ENCODE data around the gene VPS13D.

Gene VPS13D, protein sequence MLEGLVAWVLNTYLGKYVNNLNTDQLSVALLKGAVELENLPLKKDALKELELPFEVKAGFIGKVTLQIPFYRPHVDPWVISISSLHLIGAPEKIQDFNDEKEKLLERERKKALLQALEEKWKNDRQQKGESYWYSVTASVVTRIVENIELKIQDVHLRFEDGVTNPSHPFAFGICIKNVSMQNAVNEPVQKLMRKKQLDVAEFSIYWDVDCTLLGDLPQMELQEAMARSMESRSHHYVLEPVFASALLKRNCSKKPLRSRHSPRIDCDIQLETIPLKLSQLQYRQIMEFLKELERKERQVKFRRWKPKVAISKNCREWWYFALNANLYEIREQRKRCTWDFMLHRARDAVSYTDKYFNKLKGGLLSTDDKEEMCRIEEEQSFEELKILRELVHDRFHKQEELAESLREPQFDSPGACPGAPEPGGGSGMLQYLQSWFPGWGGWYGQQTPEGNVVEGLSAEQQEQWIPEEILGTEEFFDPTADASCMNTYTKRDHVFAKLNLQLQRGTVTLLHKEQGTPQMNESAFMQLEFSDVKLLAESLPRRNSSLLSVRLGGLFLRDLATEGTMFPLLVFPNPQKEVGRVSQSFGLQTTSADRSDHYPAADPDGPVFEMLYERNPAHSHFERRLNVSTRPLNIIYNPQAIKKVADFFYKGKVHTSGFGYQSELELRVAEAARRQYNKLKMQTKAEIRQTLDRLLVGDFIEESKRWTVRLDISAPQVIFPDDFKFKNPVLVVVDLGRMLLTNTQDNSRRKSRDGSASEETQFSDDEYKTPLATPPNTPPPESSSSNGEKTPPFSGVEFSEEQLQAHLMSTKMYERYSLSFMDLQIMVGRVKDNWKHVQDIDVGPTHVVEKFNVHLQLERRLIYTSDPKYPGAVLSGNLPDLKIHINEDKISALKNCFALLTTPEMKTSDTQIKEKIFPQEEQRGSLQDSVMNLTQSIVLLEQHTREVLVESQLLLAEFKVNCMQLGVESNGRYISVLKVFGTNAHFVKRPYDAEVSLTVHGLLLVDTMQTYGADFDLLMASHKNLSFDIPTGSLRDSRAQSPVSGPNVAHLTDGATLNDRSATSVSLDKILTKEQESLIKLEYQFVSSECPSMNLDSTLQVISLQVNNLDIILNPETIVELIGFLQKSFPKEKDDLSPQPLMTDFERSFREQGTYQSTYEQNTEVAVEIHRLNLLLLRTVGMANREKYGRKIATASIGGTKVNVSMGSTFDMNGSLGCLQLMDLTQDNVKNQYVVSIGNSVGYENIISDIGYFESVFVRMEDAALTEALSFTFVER (N-terminal part only)

DNA sequence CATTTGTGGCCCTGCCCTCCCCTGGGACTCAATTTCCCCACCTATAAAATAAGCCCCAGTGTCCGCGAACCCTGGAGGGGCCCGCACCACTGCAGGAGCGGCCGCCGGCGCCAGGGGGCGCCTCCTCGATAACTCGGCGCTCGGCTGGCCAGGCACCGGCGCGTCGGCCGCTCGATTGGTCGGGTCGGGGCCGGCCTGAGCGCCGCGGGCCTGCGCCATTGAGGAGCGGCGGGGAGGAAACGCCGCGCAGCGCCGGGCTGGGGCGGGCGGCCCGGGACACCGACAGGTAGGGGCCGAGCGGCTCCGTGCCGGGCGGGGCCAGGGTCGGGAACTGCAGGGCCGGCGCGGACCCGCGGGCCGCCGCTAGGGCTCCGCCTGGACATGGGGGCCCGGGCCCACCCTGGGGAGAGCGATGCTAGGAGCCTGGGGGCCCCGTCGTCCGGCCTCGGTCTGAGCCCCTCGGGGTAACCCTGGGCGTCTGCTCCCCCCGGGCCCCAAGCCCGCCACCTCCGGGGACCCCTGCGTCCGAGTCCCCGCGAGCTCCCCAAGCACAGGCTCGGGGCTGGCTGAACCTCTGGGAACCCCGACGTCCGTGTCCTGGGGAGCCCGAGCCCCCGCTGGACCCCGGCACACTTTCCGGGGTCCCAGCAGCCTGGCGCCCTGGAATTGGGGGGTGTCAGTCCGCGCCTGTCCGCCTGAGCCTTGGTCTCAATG lies at the start of gene VPS13D:
TSS of gene VPS13D (plus strand) at position 196 of the 714 bp plus-strand sequence. CDS start 4,237 bp downstream, outside the sequence.
- DNase-seq (ENCODE audit: low read depth), result no peak

GRCh38 chr1:12180315-12180714 lies 49.5 kb upstream of the VPS13D start:
- DNase-seq (ENCODE audit: low read depth), result no peak

DNA sequence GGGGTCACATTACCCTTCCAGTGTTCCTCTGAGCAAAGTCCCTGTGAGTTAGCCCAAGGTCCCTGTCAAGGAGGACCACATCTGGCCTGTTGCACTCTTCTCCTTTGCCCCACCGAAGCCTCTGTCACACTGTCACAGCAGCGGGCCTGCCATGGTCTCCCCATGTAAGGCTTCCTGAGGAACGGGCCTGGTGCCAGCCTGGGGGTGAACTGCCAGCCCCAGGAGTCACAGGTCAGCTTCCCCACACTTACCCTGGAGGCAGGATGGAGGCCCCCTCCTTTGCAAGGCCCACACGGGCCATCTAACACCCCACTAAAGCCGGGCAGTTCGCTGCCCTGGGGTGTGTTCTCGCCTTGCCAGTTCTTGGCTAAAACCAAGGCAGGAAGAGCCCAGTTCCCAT lies 48.9 kb upstream of the VPS13D start:
- no peak for DNase-seq (ENCODE audit: low read depth)

DNA sequence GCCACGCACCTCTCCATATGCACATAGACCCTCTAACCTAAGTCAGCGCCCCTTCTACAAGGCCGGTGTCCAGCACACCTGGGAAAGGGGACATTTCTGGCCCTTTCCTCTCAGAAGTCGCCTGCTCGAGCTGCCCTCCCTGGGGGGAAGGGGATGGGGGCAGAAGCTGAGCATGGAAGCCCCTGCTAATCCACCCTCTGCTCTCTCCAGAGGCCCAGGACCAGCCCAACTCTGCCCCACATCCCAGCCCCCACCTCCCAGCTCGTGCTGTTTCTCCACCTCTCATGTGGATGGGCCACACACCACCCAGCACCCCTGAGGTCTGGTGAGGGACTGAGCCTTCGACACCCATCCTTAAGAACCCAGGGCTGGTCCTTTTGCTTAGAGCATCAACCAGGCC lies 48.3 kb upstream of the VPS13D start:
- no peak for DNase-seq (ENCODE audit: low read depth)

GRCh38 chr1:12182410-12182984 lies 47.3 kb upstream of the VPS13D start:
- DNase-seq (ENCODE audit: low read depth), result no peak

GRCh38 chr1:12183095-12183794 lies 46.6 kb upstream of the VPS13D start:
- DNase-seq (ENCODE audit: low read depth), result no peak

- no peak for DNase-seq (ENCODE audit: low read depth)
Measured at GRCh38 chr1:12184008-12184681, 45.7 kb upstream of the VPS13D start.

DNA sequence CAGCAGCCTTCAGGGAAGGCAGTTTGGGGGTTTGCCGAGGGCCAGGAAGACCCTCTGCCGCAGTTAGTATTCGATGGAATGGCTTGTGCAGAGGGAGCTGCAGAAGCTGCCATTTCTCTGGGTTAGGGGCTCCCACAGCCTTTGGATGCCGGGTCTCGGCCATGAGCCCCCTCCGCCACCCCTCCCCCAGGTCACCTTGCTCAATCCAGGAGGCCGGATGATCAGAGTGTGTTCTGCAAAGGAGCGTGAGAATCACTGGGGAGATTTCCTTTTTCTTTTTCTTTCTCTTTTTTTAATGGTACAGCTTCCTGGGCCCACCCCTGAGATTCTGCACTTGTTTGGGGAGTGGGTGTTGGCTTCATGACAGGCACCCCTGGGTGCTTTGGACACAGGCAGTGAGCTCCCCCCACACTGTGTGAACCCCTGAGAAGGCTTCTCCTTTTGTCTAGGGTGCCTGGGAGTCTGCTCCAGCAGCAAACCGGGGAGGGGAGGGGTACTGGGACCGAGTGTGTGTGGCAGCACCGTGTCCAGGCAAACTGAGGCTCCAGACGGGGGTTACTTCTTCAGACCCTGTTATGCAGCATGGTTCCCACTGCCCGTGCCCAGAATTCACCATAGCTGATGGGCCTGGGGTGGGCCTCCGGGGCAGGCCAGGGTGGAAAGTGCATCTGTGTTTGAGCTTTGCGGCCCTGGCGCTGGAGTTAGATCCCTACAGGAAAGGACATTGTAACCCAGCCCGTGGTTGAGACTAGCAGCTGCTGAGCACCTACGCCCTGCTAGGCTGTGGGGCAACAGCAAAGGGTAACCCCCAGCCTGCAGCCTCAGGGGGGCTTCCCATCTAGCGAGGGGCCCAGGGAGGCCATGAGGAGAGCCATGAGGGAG lies 44.6 kb upstream of the VPS13D start:
- DNase-seq (ENCODE audit: low read depth), result no peak

- DNase-seq (ENCODE audit: low read depth), result no peak
Measured at GRCh38 chr1:12185918-12186678, 43.7 kb upstream of the VPS13D start.

- no peak for DNase-seq (ENCODE audit: low read depth)
Measured at GRCh38 chr1:12186679-12186985, 43.2 kb upstream of the VPS13D start.

DNA sequence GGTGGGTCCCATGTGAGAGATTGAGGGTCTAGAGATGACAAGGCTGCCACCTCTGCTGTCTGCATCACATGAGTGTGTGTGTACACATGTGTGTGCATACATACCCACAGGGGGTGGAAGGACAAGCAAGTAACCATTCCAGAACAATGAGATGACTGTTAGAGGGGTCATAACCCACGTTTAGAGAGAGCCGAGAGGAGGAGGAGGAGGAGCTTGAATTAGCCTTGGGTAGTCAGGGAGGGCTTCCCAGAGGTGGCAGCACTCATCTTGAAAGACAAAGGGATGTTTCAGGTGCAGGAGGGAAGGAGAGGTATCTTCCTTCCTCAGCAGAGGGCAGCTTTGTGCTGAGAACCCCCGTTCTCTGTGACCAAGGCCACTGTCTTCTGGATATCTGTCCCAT lies 41.7 kb upstream of the VPS13D start:
- no peak for DNase-seq (ENCODE audit: low read depth)

DNA sequence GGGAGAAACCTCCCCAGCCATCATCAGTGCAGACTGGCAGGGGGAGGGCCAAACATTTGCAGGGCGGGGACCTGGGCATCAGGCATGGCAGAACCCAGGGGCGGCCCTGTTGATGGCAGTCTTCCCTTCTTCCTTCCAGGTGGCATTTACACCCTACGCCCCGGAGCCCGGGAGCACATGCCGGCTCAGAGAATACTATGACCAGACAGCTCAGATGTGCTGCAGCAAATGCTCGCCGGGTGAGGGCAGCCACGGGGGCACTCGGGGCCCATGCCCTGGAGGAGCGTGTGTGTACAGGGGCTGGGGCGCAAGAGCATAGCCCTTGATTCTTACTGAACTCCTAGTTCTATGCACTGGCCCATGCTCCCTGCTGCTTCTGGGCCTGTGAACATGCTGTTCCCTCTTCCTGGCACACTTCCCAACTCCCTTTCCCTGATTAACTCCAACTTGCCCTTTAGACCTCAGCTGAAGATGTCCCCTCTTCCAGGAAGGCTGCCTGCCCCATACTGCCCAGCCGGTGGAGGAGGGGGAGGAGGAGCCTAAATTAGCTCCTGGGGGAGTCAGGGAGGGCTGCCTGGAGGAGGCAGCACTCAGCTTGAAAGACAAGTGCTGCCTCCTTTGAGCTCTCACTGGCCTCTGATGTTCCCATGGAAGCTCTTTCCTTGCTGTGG lies 41.0 kb upstream of the VPS13D start:
- DNase-seq (ENCODE audit: low read depth), result no peak

DNA sequence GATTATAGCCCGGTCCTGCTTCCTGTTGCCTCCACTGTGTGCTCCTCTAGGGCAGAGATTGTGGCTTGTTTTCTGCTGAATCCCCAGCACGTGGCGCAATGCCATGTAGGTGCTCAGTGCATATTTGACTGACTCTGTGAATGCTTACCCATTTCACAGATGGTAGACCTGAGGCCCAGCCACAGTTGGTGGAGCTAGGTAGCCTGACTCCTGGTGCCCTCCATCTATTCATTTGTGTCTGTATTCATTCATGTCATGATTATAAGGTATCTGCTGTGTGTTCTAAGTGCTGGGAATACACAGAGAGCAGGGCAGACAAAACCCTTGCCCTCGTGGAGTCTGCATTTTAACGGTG lies 40.5 kb upstream of the VPS13D start:
- DNase-seq (ENCODE audit: low read depth), result no peak

DNA sequence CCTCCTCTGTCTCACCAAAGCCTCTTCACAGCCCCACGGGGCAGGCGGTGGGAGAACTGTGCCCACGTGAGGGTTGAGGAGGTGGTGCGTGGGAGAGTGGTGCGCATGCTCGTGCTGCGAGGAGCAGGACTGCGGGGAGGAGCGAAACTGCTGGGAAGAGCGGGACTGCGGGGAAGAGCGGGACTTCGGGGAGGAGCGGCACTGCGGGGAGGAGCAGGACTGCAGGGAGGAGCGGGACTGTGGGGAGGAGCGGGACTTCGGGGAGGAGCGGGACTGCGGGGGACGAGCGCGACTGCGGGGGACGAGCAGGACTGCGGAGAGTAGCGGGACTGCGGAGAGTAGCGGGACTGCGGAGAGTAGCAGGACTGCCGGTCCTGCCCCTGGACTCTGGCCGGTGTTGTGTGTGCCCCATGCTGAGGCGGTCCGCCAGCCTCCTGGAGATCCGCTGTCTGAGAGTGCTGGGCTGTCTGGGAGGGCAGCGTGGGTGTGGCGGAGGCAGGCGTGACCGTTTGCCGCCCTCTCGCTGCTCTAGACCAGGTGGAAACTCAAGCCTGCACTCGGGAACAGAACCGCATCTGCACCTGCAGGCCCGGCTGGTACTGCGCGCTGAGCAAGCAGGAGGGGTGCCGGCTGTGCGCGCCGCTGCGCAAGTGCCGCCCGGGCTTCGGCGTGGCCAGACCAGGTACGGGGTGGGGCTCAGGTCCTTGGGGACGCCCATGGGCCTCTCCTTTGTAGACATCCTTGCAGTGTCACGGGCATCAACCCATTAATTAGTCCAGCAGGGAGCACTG lies 38.4 kb upstream of the VPS13D start:
- no peak for DNase-seq (ENCODE audit: low read depth)

DNA sequence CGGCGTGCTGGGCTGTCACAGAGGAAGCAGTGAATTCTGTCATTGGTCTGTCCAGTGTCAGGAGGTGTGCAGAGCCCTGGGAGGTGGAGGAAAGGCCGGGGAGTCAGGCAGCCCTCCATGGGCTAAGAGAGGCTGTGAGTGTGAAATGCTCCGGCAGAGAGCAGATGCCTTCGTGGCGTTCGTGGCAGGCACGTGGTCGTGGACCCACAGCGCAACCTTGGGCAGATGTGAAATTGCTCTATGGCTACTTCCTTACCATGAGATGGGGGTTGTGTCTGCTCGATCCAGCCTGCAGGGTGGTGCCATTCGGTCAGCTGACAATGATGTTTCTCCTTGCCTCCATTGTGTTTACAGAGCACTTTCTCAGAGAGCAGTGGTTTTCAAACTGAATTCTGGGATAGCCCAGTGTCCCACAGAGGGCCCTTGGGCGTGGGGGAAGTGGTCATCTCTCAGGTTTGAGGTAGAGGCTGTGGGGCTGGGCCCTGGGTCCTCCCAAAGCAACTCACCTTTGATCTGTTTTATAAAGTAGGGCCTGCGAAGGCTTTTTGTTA lies 35.1 kb upstream of the VPS13D start:
- no peak for DNase-seq (ENCODE audit: low read depth)

- DNase-seq (ENCODE audit: low read depth), result no peak
Measured at GRCh38 chr1:12195416-12195815, 34.4 kb upstream of the VPS13D start.

Data from HS-27A (cell line).